ENCODE measurements around the gene KRTDAP.
"Not testable (repeated sequence)": the region's sequence is repeated elsewhere in the genome, so short reads cannot be mapped to it uniquely, and the experiment has no call there.

Gene KRTDAP

GRCh38 chr19:35487656-35488182 lies 2.5 kb downstream of the KRTDAP start:
- in situ Hi-C loops (cut with MboI; ENCODE audit: low pct_unique_long_range_greater_than_20kb, low sequenced_read_pairs, unreplicated experiment) = no loop called here
- no peak for DNase-seq (ENCODE audit: low spot score)
- no peak for TF ChIP-seq CTCF (IDR thresholded peaks at IDR 0.05; ENCODE audit: extremely low read depth, insufficient read depth, missing control alignments)

GRCh38 chr19:35486268-35486708 lies 4.0 kb downstream of the KRTDAP start:
- DNase-seq (ENCODE audit: low spot score) = no peak
- no peak for TF ChIP-seq CTCF (IDR thresholded peaks at IDR 0.05; ENCODE audit: extremely low read depth, insufficient read depth, missing control alignments)
- in situ Hi-C loops (cut with MboI; ENCODE audit: low pct_unique_long_range_greater_than_20kb, low sequenced_read_pairs, unreplicated experiment) = no loop called here

- DNase-seq (ENCODE audit: low spot score) = peak; percentile 84
- in situ Hi-C loops (cut with MboI; ENCODE audit: low pct_unique_long_range_greater_than_20kb, low sequenced_read_pairs, unreplicated experiment) = no loop called here
These were observed 5.8 kb downstream of the KRTDAP start for GRCh38 chr19:35484252-35485036.

GRCh38 chr19:35483089-35483488 lies 7.2 kb downstream of the KRTDAP start:
- TF ChIP-seq CTCF (IDR thresholded peaks at IDR 0.05; ENCODE audit: extremely low read depth, insufficient read depth, missing control alignments) = no peak
- no peak for DNase-seq (ENCODE audit: low spot score)
- in situ Hi-C loops (cut with MboI; ENCODE audit: low pct_unique_long_range_greater_than_20kb, low sequenced_read_pairs, unreplicated experiment) = no loop called here

More at GRCh38 chr19:35484252-35485036, 5.8 kb downstream of the KRTDAP start:
- no peak for TF ChIP-seq CTCF (IDR thresholded peaks at IDR 0.05; ENCODE audit: extremely low read depth, insufficient read depth, missing control alignments)

- no peak for TF ChIP-seq CTCF (IDR thresholded peaks at IDR 0.05; ENCODE audit: extremely low read depth, insufficient read depth, missing control alignments)
- DNase-seq (ENCODE audit: low spot score) = no peak
- in situ Hi-C loops (cut with MboI; ENCODE audit: low pct_unique_long_range_greater_than_20kb, low sequenced_read_pairs, unreplicated experiment) = no loop called here
These were observed 11.2 kb downstream of the KRTDAP start for GRCh38 chr19:35478794-35479677.

GRCh38 chr19:35476149-35476548 lies 14.1 kb downstream of the KRTDAP start:
- peak; percentile 35 for TF ChIP-seq CTCF (IDR thresholded peaks at IDR 0.05; ENCODE audit: extremely low read depth, insufficient read depth, missing control alignments)
- in situ Hi-C loops (cut with MboI; ENCODE audit: low pct_unique_long_range_greater_than_20kb, low sequenced_read_pairs, unreplicated experiment) = no loop called here
- DNase-seq (ENCODE audit: low spot score) = no peak

GRCh38 chr19:35474594-35474993 lies 15.7 kb downstream of the KRTDAP start:
- in situ Hi-C loops (cut with MboI; ENCODE audit: low pct_unique_long_range_greater_than_20kb, low sequenced_read_pairs, unreplicated experiment); DNase-seq (ENCODE audit: low spot score): not testable (repeated sequence)
